Esophagus squamous epithelium (tissue), 5 donors: Measurements from ENCODE around the gene FHOD3. TPM values are rescaled to one million over a fixed set of nuclear protein-coding genes. Genes with fewer than 3 reads are reported as not detected.

Experiments
- DNase-seq: peaks from one replicate; lab custom pipeline; 2025; lab: John Stamatoyannopoulos, UW
- H3K27ac ChIP-seq, 4 donors: fragments of 200-600 bp; sonication (generic); one replicate each; pipeline ENCODE4 v1.5.1; 2016 to 2019; ENCODE audit warnings: mild to moderate bottlenecking in 1 of 4
- H3K27me3 ChIP-seq, 4 donors: fragments of 200-600 bp; sonication (generic); 1 replicate in 3 of 4; 2 replicates in 1 of 4; pipeline versions ENCODE4 v1.5.1 to v1.6.0; 2017 to 2021; ENCODE audit warnings: antibody characterized with exemption in 1 of 4
- H3K36me3 ChIP-seq, 3 donors: fragments of 200-600 bp; sonication (generic); one replicate each; pipeline ENCODE4 v1.5.1; 2016 to 2019
- H3K4me1 ChIP-seq, 3 donors: fragments of 200-600 bp; sonication (generic); one replicate each; pipeline ENCODE4 v1.5.1; 2017 to 2019
- H3K4me3 ChIP-seq, 4 donors: fragments of 200-600 bp; sonication (generic); 1 replicate in 3 of 4; 2 replicates in 1 of 4; pipeline ENCODE4 v1.5.1; 2016 to 2019; ENCODE audit warnings: mild to moderate bottlenecking in 2 of 4, moderate library complexity in 1 of 4
- H3K9me3 ChIP-seq, 3 donors: fragments of 200-600 bp; sonication (generic); one replicate each; pipeline ENCODE4 v1.5.1; 2016 to 2019
- POLR2A ChIP-seq, 4 donors: fragments of 450-650 bp; IDR thresholded peaks; one replicate each; pipeline ENCODE4 v1.6.1; 2017; ENCODE audit warnings: antibody characterized with exemption in 4 of 4, mild to moderate bottlenecking in 4 of 4, moderate library complexity in 3 of 4
- WGBS, 2 donors: methylation state at CpG; one replicate each; pipeline ENCODE4 v1.1.5; 2018; 5-methylcytosine and 5-hydroxymethylcytosine counted together
- intact Hi-C: fragments of 100-400 bp; cut with DNase I; formaldehyde crosslinking; loops from one replicate; pipeline ENCODE4 v1.15.0; 2022
- total RNA-seq, 4 donors: library from RNA; depleted of rRNA; stranded (reverse); fragments of >200 nt; gene quantifications; one replicate each; pipeline ENCODE4 v1.1.0, GENCODE V29; 2016
- TF ChIP-seq, protein P1 (sequence below), 6 experiments: fragments of 450-650 bp in 4 of 6; fragments of 200-600 bp in 2 of 6; sonication (generic) in 2 of 6; IDR thresholded peaks; one replicate each; pipeline ENCODE4 v1.5.1; 2016 to 2019; ENCODE audit warnings: antibody characterized with exemption in 6 of 6, mild to moderate bottlenecking in 4 of 6, moderate library complexity in 4 of 6
- donor health status: DM: yes; HTN: yes; CAD: no.

Gene FHOD3
- total RNA-seq, 4 donors from 2014 or later = 3.1 to 29.6 (median 5.7) TPM

DNA sequence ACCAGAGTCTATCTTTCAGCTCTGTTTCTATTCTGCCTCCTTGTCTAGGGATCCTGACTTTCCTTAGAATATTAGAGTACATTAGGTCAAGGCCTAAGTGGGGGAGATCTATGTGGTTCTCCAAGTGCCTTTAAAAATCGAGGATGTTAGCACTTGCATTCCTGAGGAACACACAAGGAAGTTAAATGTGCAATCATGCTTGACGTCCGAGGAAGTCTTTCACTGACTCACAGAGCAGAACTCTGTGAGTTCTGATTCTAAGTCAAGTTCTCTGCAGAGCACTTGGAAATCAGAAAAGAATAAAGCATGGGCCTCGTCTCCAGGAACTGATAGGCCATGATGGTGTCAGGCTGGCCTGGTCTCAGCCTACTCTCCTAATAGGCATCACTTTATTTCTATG, 17.2 kb downstream of the FHOD3 start:
- H3K4me1 ChIP-seq = peaks cover 5 to 24% (median 9%) of the 10 kb centered on the region in 3 donors
- 22 to 43% methylated on average over 1 to 4 of the region's 4 CpGs for WGBS, 2 donors
- H3K4me3 ChIP-seq = no peak overlapping the region
- H3K36me3 ChIP-seq = no peaks in the 10 kb centered on the region
- no peak for TF ChIP-seq POLR2A (IDR thresholded peaks at IDR 0.05)
- TF ChIP-seq, protein P1, sequence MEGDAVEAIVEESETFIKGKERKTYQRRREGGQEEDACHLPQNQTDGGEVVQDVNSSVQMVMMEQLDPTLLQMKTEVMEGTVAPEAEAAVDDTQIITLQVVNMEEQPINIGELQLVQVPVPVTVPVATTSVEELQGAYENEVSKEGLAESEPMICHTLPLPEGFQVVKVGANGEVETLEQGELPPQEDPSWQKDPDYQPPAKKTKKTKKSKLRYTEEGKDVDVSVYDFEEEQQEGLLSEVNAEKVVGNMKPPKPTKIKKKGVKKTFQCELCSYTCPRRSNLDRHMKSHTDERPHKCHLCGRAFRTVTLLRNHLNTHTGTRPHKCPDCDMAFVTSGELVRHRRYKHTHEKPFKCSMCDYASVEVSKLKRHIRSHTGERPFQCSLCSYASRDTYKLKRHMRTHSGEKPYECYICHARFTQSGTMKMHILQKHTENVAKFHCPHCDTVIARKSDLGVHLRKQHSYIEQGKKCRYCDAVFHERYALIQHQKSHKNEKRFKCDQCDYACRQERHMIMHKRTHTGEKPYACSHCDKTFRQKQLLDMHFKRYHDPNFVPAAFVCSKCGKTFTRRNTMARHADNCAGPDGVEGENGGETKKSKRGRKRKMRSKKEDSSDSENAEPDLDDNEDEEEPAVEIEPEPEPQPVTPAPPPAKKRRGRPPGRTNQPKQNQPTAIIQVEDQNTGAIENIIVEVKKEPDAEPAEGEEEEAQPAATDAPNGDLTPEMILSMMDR (IDR thresholded peaks at IDR 0.05) = no peak
- H3K27me3 ChIP-seq = no peaks in the 10 kb centered on the region
- DNase-seq = no peak
- intact Hi-C loops = no loop called here
- H3K27ac ChIP-seq = no peak overlapping the region
- H3K9me3 ChIP-seq = peaks cover 0 to 9% (median 0%) of the 10 kb centered on the region in 3 donors

DNA sequence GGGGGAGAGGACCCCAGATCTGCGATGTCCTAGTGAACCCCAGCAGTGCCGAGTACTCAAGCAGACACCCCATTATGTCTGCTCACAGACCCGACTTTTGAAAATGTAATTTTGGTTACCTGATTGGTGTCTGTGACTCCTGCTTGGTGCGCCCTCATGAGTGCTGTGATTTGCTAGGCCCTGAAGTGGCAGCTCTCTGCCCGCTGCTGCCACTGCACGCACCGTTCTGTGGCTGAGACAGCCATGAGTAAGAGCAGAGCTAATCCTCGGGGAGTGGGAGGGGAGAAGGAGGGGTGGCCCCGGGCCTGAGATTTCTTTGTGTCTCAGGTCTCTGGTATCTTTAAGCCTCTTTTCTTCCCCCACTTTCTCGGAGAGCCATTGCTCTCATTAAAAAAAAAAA, 18.2 kb downstream of the FHOD3 start:
- intact Hi-C loops = no loop called here
- H3K36me3 ChIP-seq = no peaks in the 10 kb centered on the region
- H3K4me1 ChIP-seq = peaks cover 5 to 22% (median 9%) of the 10 kb centered on the region in 3 donors
- no peak overlapping the region for H3K27ac ChIP-seq
- H3K9me3 ChIP-seq = peaks cover 0 to 9% (median 0%) of the 10 kb centered on the region in 3 donors
- DNase-seq = no peak
- WGBS, 2 donors = 35 to 50% methylated on average over 8 to 9 of the region's 10 CpGs
- TF ChIP-seq, protein P1 (IDR thresholded peaks at IDR 0.05) = no peak
- no peak for TF ChIP-seq POLR2A (IDR thresholded peaks at IDR 0.05)
- no peak overlapping the region for H3K4me3 ChIP-seq
- no peaks in the 10 kb centered on the region for H3K27me3 ChIP-seq

DNA sequence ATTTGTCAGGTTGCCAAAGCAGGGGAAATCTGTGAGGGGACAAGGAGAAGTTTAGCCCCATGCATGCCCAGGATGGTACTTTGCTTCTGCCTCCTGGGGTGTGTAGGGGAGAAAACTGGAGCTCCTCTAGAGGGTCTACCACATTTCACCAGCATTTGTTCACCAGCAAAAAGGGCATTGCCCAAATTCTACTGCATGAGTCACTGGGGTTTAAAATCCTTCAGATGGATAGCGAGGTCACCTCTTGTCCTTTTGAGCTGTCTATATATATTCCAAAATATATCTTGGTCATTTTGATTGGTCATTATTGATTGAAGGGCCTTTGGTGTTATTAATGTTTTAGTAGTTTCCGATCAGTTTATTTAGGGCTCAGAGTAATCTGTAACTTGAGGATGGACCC, 18.7 kb downstream of the FHOD3 start:
- Histone ChIP-seq H3K4me3 (no peak overlapping the region), H3K36me3 (no peaks in the 10 kb centered on the region), H3K4me1 (peaks cover 5 to 22% (median 9%) of the 10 kb centered on the region in 3 donors), H3K27me3 (no peaks in the 10 kb centered on the region), H3K27ac (no peak overlapping the region), H3K9me3 (peaks cover 0 to 9% (median 0%) of the 10 kb centered on the region in 3 donors)
- intact Hi-C loops = no loop called here
- DNase-seq = no peak
- TF ChIP-seq, protein P1 (IDR thresholded peaks at IDR 0.05) = no peak
- TF ChIP-seq POLR2A (IDR thresholded peaks at IDR 0.05) = no peak
- 80 to 81% methylated on average over 2 of the region's 2 CpGs for WGBS, 2 donors

DNA sequence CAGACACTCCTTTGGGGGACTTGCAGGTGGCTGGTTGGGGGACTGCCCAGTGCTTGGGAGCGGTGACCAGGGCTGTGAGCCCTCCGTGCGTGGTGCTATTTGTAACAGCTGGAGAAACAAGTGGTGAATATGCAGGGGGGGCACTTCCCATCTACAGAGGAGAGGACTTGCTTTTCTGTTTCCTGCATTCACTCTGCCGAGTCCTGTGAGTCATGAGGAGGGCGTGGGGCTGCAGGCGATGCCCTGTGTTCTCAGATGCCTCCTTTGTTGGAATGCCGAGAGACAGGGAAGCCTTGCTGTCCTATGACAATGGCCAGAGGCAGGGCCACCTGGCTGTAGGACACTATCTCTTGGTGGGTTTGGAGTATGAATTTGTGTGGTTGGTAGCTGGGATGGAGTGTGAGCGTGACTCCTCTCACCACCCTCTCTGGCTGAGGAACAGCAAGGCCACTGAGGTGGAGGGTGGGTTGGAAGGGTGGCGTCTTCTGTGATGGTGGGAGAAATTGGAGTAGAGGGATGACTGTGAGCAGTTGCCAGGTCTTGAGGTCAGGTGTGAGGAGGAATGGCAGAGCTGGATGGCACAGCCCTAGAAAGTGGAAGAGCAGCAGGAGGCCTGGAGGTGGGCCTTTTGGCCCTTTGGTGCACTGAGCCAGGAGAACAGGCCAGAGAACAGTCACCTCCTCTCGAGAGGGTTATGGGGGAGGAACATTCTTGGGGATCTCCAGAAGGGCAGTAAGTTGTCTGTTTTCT, 24.3 kb downstream of the FHOD3 start:
- Histone ChIP-seq H3K36me3 (no peaks in the 10 kb centered on the region), H3K27me3 (no peaks in the 10 kb centered on the region), H3K4me1 (peaks cover 0 to 5% (median 0%) of the 10 kb centered on the region in 3 donors), H3K9me3 (peaks cover 0 to 9% (median 0%) of the 10 kb centered on the region in 3 donors), H3K27ac (no peak overlapping the region), H3K4me3 (no peak overlapping the region)
- no peak for DNase-seq
- 46 to 52% methylated on average over 7 of the region's 10 CpGs for WGBS, 2 donors
- TF ChIP-seq, protein P1 (IDR thresholded peaks at IDR 0.05) = no peak
- no peak for TF ChIP-seq POLR2A (IDR thresholded peaks at IDR 0.05)
- intact Hi-C loops = no loop called here

DNA sequence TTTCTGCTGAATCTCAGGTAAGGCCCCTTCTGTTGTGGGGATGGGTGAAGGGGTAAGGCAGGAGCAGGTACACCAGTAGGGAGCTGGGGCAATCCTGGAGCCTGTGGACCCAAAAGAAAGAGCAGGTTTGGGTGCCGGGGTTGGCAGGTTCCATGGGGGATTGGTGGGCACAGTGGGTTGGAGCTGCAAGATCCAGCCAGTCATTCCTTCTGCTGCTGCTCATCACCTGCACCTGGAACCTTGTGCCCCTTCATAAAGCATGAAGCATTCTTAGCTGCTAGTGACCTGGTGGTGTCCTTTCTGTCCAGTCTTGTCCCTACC, 24.9 kb downstream of the FHOD3 start:
- intact Hi-C loops = no loop called here
- no peak for DNase-seq
- WGBS, 2 donors = 75 to 83% methylated on average over 1 of the region's 1 CpG
- Histone ChIP-seq H3K4me1 (peaks cover 0 to 5% (median 0%) of the 10 kb centered on the region in 3 donors), H3K9me3 (peaks cover 0 to 9% (median 0%) of the 10 kb centered on the region in 3 donors), H3K4me3 (no peak overlapping the region), H3K27ac (no peak overlapping the region), H3K36me3 (no peaks in the 10 kb centered on the region), H3K27me3 (no peaks in the 10 kb centered on the region)
- TF ChIP-seq POLR2A (IDR thresholded peaks at IDR 0.05) = no peak
- TF ChIP-seq, protein P1 (IDR thresholded peaks at IDR 0.05) = no peak
